Urinary bladder (tissue), 4 donors: ENCODE measurements around the gene PCNX4. TPM values are rescaled to one million over a fixed set of nuclear protein-coding genes. Genes with fewer than 3 reads are reported as not detected.

ENCODE experiments used
- DNase-seq: peaks from one replicate; pipeline ENCODE4 v3.0.0-alpha.2; 2015; ENCODE audit errors: extremely low spot score
- H3K27ac ChIP-seq: one replicate; pipeline ENCODE4 v1.5.1; 2013; ENCODE audit warnings: low read depth, mild to moderate bottlenecking, moderate library complexity
- H3K36me3 ChIP-seq: one replicate; pipeline ENCODE4 v1.6.1; 2013; ENCODE audit warnings: mild to moderate bottlenecking, moderate library complexity; ENCODE audit not compliant: insufficient read depth
- H3K4me1 ChIP-seq: one replicate; pipeline ENCODE4 v1.6.1; 2013; ENCODE audit warnings: mild to moderate bottlenecking, moderate library complexity; ENCODE audit not compliant: insufficient read depth
- H3K4me3 ChIP-seq: one replicate; pipeline ENCODE4 v1.5.1; 2013; ENCODE audit warnings: low read depth, low read length
- WGBS: extraction: QIAGEN DNeasy Blood & Tissue Kit; methylation state at CpG from one replicate; pipeline ENCODE4 v1.1.7; 2013; 5-methylcytosine and 5-hydroxymethylcytosine counted together
- polyA plus RNA-seq: library from polyadenylated mRNA; stranded (reverse); fragments of 200-250 nt; gene quantifications from one replicate; pipeline ENCODE4 v1.2.3, GENCODE V29; 2013
- total RNA-seq: library from RNA; depleted of rRNA; stranded (reverse); fragments of >200 nt; gene quantifications from one replicate; pipeline ENCODE4 v1.2.3, GENCODE V29; 2014
- donor health status: healthy with polysubstance abuse.
- donor health status: healthy.

PCNX4 gene
- total and polyA plus RNA-seq, 2 donors, result 15.8 to 128 TPM

DNA sequence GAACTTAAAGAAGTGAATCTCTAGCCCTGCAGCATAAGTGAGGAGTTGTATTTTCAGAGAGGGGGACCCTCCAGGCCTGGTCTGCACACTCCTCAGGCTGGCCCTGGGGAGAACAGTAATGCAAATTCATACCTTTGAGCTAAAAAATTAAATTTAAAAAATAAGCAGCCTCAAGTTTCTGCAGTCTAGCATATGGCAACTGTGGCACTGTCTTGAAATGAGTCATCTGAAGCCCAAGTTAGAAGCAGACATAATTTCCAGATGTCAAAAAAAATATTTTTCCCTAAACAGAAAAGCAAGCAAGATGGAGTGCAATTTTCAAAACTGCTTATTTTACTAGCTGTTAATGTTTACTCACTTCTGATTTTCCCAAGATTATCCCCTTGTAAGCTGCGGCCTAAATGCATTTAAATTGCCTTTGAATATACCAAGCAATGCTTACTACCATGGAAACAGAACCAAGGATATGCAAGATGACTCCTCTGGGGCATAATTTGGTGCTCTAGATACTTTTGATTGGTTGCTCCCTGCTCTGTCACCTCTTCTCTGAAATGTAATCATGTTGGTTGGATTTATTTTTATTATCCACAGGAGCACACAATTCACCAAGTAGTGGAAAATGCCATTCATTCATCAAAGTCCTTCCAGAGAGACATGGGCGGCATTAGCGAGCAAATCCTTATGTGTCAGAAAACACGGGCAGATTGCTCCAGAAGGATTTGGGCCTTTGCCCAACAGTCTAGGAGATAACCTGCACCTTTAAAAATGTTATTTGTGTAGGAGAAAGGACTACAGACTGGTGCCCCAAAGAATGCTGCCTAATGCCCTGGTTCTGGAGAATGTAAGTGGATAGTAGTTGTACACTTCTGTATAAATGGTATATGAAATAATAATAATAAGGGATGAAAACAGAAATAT is 98.5 kb downstream of the PCNX4 start:
- no peak for DNase-seq
- H3K4me1 ChIP-seq, result no peaks in the 10 kb centered on the region
- WGBS, result 77% methylated on average over 4 of the region's 4 CpGs

DNA sequence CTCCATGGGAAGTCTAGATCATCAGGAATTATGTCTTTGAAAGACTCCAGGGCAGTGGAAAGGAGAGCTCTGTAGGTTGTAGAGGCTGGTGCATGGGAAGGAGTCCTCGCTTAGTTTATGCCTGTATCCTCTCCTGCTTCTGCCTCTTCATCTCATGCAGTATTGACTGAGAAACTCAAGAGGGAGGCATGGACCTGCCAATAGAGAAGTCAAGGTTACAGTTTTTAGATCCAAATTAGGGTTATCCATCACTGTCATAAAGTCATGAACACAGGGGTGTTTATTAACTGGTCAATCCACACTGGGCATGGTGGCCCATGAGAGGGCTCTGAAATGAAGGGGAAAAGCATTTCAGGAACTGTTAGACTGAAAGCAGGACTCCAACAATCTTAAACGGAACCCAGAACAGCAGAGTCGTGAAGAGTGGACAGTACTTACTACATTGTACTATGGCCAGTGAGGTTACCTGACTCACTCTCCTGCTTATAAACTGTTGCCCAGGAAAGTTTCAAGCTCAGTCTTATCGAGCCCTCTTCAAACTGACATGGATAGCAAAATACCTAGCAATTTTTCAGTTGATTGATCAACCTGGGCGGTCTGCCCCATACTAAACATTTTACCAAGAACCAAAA is 103.6 kb downstream of the PCNX4 start:
- H3K27ac ChIP-seq, result no peak overlapping the region
- H3K4me3 ChIP-seq, result no peak overlapping the region
- peaks cover 1% of the 10 kb centered on the region for H3K4me1 ChIP-seq
- H3K36me3 ChIP-seq, result no peaks in the 10 kb centered on the region
- 87% methylated on average over 5 of the region's 5 CpGs for WGBS
- DNase-seq, result no peak

More for the DNA sequence above, 98.5 kb downstream of the PCNX4 start:
- no peaks in the 10 kb centered on the region for H3K36me3 ChIP-seq
- no peak overlapping the region for H3K4me3 ChIP-seq
- H3K27ac ChIP-seq, result no peak overlapping the region

DNA sequence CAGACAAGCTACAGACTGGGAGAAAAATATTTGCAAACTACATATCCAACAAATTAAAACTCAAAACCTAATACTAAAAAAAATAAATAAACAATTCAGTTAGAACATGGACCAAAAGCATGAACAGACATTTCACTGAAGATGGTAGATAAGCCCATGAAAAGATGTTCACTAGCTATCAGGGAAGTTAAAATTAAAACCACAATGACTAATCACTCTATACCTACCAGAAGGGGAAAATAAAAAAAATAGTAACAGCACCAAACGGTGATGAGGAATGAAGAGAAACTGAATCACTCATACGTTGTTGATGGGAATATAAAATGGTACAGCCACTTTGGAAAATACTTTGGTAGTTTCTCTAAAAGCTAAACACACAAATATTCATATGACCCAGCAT is 104.6 kb downstream of the PCNX4 start:
- Histone ChIP-seq H3K4me1 (peaks cover 1% of the 10 kb centered on the region), H3K27ac (no peak overlapping the region), H3K36me3 (no peaks in the 10 kb centered on the region), H3K4me3 (no peak overlapping the region)
- no peak for DNase-seq
- 29% methylated on average over 2 of the region's 2 CpGs for WGBS

DNA sequence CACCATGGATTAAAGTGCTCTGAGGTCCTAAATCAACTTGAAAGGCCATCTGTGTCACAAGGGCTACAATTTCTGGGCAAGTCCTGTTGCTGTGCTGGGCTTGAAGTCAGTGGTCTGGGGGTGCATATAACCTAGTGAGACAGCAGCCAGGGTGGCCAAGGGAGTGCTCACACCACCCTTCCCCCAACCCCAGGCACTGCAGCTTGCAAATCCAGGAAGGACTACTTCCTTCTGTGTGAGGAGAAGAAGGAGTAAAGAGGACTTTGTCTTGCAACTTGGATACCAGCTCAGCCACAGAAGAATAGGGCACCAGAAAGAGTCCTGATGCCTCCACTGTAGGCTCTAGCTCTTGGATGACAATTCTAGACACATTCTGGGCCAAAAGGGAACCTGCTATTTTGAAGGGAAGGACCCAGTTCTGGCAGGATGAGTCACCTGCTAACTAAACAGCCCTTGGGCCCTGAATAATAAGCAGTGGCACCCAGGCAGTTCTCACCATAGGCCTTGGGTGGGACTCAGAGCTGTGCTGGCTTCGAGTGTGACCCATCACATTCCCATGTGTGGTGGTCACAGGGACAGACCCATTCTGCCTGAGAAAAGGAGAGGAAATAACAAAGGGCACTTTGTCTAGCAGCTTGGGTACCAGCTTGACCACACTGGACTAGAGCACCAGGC is 106.0 kb downstream of the PCNX4 start:
- no peaks in the 10 kb centered on the region for H3K36me3 ChIP-seq
- DNase-seq, result no peak

DNA sequence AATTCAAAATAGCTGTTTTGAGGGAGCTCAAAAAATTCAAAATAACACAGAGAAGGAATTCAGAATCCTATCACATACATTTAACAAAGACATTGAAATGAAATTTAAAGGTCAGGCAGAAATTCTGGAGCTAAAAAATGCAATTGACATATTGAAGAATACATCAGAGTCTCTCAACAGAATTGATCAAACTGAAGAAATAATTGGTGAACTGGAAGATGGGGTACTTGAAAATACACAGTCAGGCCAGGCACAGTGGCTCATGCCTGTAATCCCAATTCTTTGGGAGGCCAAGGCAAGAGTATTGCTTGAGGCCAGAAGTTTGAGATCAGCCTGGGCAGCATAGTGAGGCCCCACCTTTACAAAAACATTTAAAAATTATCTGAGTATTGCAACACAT is 107.6 kb downstream of the PCNX4 start:
- no peak overlapping the region for H3K27ac ChIP-seq
- no peak for DNase-seq
- H3K36me3 ChIP-seq, result no peaks in the 10 kb centered on the region
- no peak overlapping the region for H3K4me3 ChIP-seq
- peaks cover 1% of the 10 kb centered on the region for H3K4me1 ChIP-seq

More for the DNA sequence above, 106.0 kb downstream of the PCNX4 start:
- 80% methylated on average over 1 of the region's 1 CpG for WGBS
- H3K4me3 ChIP-seq, result no peak overlapping the region
- H3K4me1 ChIP-seq, result peaks cover 1% of the 10 kb centered on the region
- H3K27ac ChIP-seq, result no peak overlapping the region

GRCh38 chr14:60204104-60204842 is 112.5 kb downstream of the PCNX4 start:
- 54% methylated on average over 8 of the region's 8 CpGs for WGBS
- H3K4me3 ChIP-seq, result no peak overlapping the region

DNA sequence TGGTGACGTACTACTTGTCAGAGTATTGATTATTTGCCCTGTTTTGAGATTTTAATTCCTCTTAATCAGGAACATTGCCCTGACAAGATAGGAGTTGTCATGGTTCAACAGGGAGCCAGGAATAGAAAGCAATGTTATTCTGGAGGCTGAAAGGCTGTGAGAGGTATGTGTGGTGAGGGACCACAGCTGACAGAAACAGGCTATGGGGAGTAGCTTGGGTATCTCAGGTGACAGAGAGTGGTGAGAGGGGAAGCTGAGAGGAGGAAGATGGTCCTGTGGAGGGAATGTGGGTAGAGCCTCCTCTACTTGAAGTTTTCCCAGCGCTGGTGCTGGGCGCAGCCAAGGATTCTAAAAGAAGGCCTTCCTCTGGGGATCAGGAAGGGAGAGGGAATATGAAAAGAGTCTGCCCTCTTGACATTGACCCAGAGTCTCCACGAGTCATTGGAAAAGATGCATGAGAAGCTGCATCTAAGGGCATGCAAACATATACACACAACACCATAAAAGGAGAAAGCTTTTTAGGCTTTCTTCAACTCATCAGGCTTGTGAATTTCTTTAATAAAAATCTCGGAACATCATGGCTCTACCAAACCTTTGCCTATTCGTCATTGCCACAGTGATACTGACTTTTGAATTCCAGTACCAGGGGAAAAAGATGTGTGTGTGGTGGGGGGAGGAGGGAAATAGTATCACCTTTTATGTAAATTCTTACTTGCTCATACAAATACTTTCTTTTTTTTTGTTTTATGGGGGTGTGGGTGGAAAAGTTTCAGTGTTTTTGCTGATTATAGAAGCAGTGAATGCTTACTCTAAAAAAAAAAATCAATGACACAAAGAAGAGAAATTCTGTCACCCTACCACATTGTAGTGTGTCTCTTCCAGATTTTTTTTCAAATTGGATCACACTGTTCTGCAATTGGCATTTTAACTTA is 113.4 kb downstream of the PCNX4 start:
- no peak for DNase-seq
- 71% methylated on average over 6 of the region's 6 CpGs for WGBS
- no peaks in the 10 kb centered on the region for H3K36me3 ChIP-seq
- no peak overlapping the region for H3K27ac ChIP-seq
- no peak overlapping the region for H3K4me3 ChIP-seq
- no peaks in the 10 kb centered on the region for H3K4me1 ChIP-seq

More at GRCh38 chr14:60204104-60204842, 112.5 kb downstream of the PCNX4 start:
- no peak overlapping the region for H3K27ac ChIP-seq
- no peaks in the 10 kb centered on the region for H3K36me3 ChIP-seq
- no peaks in the 10 kb centered on the region for H3K4me1 ChIP-seq
- DNase-seq, result no peak

GRCh38 chr14:60206249-60206670 is 114.5 kb downstream of the PCNX4 start:
- DNase-seq, result no peak
- 87% methylated on average over 7 of the region's 7 CpGs for WGBS
- Histone ChIP-seq H3K4me1 (no peaks in the 10 kb centered on the region), H3K27ac (no peak overlapping the region), H3K36me3 (no peaks in the 10 kb centered on the region), H3K4me3 (no peak overlapping the region)

DNA sequence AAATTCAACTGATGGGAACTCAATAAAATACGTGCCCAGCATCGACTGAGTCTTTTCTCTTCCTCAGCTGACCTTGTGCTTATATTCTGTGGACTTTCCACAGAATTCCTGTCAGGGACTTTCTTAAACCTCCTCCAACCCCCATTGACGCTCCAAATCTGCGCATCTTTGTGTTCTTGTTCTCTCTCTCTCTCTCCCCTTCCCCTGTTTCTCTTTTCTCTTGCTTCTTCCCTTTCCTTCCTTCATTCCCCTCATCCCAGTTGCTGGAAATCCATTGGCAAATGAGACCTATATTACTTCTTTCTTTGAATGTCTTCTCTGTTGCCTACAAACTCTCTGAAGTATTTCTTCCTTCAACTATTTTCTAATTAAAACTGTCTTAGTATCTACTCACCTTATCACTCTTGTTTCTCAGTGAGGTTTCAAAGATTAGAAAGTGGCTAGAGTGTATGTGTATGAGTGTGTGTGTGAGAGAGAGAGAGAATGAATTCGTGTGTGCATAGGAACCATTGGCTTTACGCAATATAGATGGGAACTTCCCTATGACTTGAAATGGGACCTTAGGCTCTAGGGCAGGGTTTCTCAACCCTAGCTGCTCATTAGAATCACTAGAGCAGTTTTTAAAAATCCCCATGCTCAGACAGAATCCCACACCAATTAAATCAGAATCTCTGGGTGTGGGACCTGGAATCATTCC is 115.3 kb downstream of the PCNX4 start:
- Histone ChIP-seq H3K4me3 (no peak overlapping the region), H3K36me3 (no peaks in the 10 kb centered on the region), H3K27ac (no peak overlapping the region), H3K4me1 (no peaks in the 10 kb centered on the region)
- 90% methylated on average over 6 of the region's 6 CpGs for WGBS
- DNase-seq, result no peak

- no peaks in the 10 kb centered on the region for H3K36me3 ChIP-seq
- WGBS, result 89% methylated on average over 1 of the region's 1 CpG
- H3K4me1 ChIP-seq, result no peaks in the 10 kb centered on the region
- no peak overlapping the region for H3K27ac ChIP-seq
- H3K4me3 ChIP-seq, result no peak overlapping the region
- DNase-seq, result no peak
These were observed 119.0 kb downstream of the PCNX4 start for GRCh38 chr14:60210703-60211102.

GRCh38 chr14:60211153-60211552 is 119.4 kb downstream of the PCNX4 start:
- WGBS, result 92% methylated on average over 3 of the region's 3 CpGs
- Histone ChIP-seq H3K4me3 (no peak overlapping the region), H3K36me3 (no peaks in the 10 kb centered on the region), H3K27ac (no peak overlapping the region), H3K4me1 (no peaks in the 10 kb centered on the region)
- DNase-seq, result no peak
